GM19467 (cell line): ENCODE data around the gene GALNS.
"Not testable (repeated sequence)": the region's sequence is repeated elsewhere in the genome, so short reads cannot be mapped to it uniquely, and the experiment has no call there.

Source experiments
- ATAC-seq: cut with Tn5 transposase; IDR thresholded peaks from one replicate; pipeline ENCODE4 v1.9.1; 2021; ENCODE audit warnings: mild to moderate bottlenecking, moderate library complexity; ENCODE audit not compliant: unreplicated experiment

The GALNS gene

GRCh38 chr16:88807142-88807625, 49.6 kb downstream of the GALNS start:
- no peak for ATAC-seq

DNA sequence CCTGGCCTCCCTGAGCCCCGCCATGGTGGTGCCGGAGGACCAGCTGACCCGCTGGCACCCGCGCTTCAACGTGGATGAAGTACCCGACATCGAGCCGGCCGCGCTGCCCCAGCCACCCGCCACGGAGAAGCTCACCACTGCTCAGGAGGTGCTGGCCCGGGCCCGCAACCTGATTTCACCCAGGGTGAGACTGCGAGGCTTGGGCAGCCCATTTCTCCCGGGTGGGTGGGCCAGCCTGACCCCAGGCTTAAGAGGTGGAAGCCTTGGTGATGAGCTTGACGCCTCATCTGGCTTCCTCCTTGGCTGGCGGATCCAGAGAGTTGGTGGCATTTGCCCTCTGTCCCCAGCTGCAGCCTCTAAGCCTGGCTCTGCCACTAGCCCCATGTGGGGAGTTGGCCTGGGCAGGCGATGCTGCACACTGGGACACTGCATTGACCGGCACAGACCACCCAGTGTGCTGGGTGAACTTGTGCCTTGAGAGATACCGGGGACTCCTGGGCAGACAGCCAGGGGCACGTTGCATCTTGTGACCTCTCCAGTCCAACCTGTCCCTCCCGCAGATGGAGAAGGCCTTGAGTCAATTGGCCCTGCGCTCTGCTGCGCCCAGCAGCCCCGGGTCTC, 50.1 kb downstream of the GALNS start:
- ATAC-seq = no peak

DNA sequence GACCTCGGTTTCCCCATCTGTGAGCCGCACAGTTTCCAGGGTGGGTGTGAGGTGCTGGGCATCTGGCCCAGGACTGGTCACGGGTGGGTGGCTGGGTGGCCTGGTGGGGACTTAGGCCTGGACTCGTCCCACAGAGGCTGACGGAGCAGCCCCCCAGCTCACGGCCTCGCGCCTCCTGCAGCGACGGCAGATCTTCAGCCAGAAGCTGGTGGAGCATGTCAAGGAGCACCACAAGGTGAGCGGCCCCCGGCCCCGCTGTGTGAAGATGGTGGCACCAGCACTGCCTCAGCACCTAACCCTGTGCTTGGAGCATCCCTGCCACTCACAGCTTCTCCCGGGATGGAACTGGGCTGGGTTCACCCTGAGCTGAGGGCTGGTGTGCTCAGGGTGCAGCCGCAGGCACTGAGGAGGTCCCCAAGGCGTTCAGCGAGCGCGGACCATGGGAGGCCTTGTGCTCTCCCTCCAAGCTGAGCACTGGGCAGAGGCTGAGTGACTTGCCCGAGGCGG, 50.8 kb downstream of the GALNS start:
- no peak for ATAC-seq

- no peak for ATAC-seq
These were observed 51.4 kb downstream of the GALNS start for GRCh38 chr16:88805340-88805715.

GRCh38 chr16:88804552-88805339, 52.0 kb downstream of the GALNS start:
- ATAC-seq = no peak

DNA sequence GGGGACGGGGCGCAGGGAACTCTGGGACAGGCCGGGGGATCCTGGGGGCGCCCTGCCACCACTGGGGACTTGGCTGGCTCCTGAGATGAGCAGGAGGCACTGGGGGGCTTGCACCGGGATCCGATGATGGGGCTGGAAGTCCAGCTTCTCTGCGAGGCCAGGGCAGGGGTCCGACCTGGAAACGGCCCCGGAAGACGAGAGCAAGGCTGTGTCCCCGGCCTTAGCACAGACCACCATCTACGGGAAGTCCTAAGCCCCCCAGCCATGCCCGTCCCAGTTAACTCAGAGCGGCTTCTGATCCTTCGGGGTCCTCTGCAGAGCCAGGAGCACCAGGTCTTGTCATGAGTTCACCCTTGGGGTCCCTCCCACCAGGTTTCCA, 52.6 kb downstream of the GALNS start:
- no peak for ATAC-seq

- ATAC-seq = no peak
These were observed 53.3 kb downstream of the GALNS start, which contains the start of gene CDT1 for GRCh38 chr16:88803264-88803987. Gene CDT1 (plus strand): TSS chr16:88803789. CDS start chr16:88803832, 43 bp downstream.

DNA sequence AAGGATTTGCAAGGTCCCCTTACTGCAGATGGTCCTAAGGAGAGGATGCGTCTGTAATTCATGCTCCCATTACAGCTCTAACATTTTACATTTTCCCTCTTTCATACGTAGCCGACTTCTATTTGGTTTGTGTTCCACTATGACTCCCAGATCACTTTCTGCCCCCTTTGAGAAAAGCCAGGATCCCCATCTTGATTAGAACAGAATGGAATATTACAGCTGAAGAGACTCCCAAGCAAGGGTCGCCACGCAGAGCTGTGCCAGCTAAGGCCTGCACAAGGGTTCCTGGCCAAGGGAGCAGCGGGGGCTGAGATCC, 56.5 kb downstream of the GALNS start:
- ATAC-seq = no peak

DNA sequence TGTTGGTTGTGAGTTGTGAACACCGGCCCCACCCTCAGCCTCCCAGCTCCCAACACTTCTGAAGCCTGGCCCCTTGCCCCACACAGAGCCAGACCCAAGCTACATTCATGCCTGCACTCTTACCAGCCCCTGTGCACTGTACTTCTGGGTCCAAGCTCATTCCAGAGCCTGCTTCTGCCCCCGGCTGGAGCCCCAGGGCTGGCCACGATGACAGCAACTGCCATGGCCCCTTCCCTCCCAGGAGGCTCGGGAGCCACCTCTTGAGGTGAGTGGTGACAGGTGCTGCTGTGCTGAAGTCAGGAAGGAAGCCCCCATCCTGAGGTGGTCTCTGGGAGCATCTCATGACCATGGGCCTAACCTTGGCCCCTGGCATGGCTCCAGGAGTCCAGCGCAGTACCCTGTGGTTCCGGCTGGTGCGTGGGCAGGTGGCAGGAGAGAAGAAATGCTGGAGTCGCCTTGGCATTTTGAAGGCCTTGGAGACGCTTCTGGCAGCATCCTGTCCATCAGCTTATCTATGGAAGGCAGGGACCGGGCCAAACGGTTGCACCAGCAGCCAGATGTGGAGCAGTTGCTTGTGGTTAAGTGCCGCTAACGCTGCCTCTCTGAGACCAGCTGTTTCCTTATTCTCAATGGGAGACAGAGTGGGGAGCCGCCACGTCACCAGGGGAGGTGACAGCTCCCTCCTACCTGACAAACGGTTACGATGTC, 57.0 kb downstream of the GALNS start:
- no peak for ATAC-seq

- ATAC-seq = no peak
These were observed 57.8 kb downstream of the GALNS start for GRCh38 chr16:88798772-88799455.

- no peak for ATAC-seq
These were observed 58.7 kb downstream of the GALNS start for GRCh38 chr16:88798073-88798472.

- no peak for ATAC-seq
These were observed 60.5 kb downstream of the GALNS start for GRCh38 chr16:88796278-88796677.

DNA sequence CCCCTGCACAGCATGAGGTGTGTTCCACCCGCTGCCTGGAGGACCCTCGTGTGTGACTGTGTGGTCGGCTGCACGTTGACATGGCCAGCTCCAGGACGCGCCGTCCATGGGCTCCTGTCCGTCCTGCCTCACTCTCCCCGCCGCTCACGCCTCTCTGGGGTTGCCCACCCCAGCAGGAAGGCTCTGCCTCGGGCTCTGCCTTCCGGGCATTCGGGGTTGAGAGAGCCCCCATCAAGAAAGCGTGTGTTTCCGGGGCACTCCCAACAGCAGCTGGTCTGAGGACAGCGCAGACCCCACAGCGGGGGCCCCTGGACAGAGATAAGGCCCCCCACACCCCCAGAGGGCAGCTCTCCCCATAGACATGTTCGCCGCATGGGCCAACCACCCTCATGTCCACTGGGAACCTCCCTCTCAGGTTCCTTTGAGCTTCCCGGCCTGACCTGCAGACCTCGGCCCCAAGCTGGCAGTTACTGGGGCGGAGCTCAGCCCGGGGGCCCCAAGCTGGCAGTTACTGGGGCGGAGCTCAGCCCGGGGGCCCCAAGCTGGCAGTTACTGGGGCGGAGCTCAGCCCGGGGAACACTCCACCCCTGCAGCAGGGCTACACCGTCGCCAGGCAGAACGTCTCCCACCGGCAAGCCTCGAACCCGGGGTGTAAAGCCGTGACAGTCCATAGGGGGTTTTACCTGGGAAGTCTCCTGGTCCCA, 63.3 kb downstream of the GALNS start:
- no peak for ATAC-seq

DNA sequence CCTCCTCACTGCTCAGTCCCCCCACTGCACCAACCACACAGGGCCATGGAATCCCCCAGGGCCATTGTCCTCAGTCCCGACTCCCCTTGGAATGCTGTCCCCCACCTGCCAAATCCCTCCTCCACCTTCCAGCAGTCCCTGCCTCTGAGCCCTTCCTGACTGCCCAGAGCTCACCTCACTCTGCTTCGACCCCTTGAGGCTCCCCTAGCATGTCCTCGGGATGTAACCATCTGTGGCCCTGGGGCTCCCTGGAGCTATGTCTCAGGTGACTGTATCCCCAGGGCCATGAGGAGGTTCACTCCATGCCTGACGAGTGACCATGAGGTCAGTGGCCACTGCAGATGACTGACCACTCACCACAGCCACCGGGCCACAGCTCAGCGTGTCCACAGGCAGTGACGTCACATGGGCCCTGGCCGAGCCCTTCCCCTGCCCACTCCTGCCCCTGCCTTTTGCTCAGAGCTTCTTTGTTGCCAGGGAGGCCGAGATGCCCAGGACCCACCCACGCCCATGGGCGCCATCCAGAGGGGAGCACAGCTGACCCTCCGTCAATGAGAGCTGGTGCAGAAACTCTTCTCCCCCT, 64.0 kb downstream of the GALNS start:
- no peak for ATAC-seq

GRCh38 chr16:88792078-88792550, 64.6 kb downstream of the GALNS start:
- no peak for ATAC-seq

- ATAC-seq = no peak
These were observed 66.2 kb downstream of the GALNS start for GRCh38 chr16:88790312-88791211.

GRCh38 chr16:88789594-88789993, 67.2 kb downstream of the GALNS start:
- ATAC-seq = no peak

DNA sequence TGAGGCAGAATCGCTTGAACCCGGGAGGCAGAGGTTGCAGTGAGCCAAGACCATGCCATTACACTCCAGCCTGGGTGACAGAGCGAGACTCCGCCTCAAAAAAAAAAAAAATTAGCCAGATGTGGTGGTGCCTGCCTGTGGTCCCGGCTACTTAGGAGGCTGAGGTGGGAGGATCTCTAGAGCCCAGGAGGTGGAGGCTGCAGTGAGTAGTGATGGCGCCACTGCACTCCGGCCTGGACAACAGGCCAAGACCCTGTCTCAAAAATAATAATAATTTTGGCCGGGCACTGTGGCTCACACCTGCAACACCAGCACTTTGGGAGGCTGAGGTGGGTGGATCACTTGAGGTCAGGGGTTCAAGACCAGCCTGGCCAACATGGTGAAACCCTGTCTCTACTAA, 68.0 kb downstream of the GALNS start:
- ATAC-seq = not testable (repeated sequence)
